ENCODE measurements around the gene KCNC1.

The KCNC1 gene
- total RNA-seq, result 0 to 0.04 reads per million in 2 experiments

GRCh38 chr11:17734418-17734911, at the start of gene KCNC1:
TSS of gene KCNC1 (plus strand) at chr11:17734781. CDS start at chr11:17736003, 1,222 bp downstream.
- DNase-seq (ENCODE audit: low read depth), result no peak

- DNase-seq (ENCODE audit: low read depth), result no peak
Observed at GRCh38 chr11:17686231-17686980, 48.2 kb upstream of the KCNC1 start.

- DNase-seq (ENCODE audit: low read depth), result no peak
Observed at GRCh38 chr11:17687946-17688670, 46.5 kb upstream of the KCNC1 start.

GRCh38 chr11:17691550-17691949, 43.0 kb upstream of the KCNC1 start:
- DNase-seq (ENCODE audit: low read depth), result no peak

- no peak for DNase-seq (ENCODE audit: low read depth)
Observed at GRCh38 chr11:17691976-17692375, 42.6 kb upstream of the KCNC1 start.

- DNase-seq (ENCODE audit: low read depth), result no peak
Observed at GRCh38 chr11:17692931-17693330, 41.6 kb upstream of the KCNC1 start.

- DNase-seq (ENCODE audit: low read depth), result no peak
Observed at GRCh38 chr11:17693531-17693930, 41.0 kb upstream of the KCNC1 start.

GRCh38 chr11:17694494-17695110, 40.0 kb upstream of the KCNC1 start:
- DNase-seq (ENCODE audit: low read depth), result no peak

- no peak for DNase-seq (ENCODE audit: low read depth)
Observed at GRCh38 chr11:17695454-17696441, 38.8 kb upstream of the KCNC1 start.

- no peak for DNase-seq (ENCODE audit: low read depth)
Observed at GRCh38 chr11:17696741-17697140, 37.8 kb upstream of the KCNC1 start.

- DNase-seq (ENCODE audit: low read depth), result no peak
Observed at GRCh38 chr11:17697175-17697949, 37.2 kb upstream of the KCNC1 start.

- DNase-seq (ENCODE audit: low read depth), result no peak
Observed at GRCh38 chr11:17699147-17700114, 35.1 kb upstream of the KCNC1 start.

GRCh38 chr11:17700991-17701390, 33.6 kb upstream of the KCNC1 start:
- no peak for DNase-seq (ENCODE audit: low read depth)

- no peak for DNase-seq (ENCODE audit: low read depth)
Observed at GRCh38 chr11:17702876-17703275, 31.7 kb upstream of the KCNC1 start.

GRCh38 chr11:17703951-17704350, 30.6 kb upstream of the KCNC1 start:
- DNase-seq (ENCODE audit: low read depth), result no peak

GRCh38 chr11:17707830-17708229, 26.8 kb upstream of the KCNC1 start:
- no peak for DNase-seq (ENCODE audit: low read depth)

- no peak for DNase-seq (ENCODE audit: low read depth)
Observed at GRCh38 chr11:17711836-17712235, 22.7 kb upstream of the KCNC1 start.

- no peak for DNase-seq (ENCODE audit: low read depth)
Observed at GRCh38 chr11:17713851-17714250, 20.7 kb upstream of the KCNC1 start.

GRCh38 chr11:17714356-17714854, 20.2 kb upstream of the KCNC1 start:
- DNase-seq (ENCODE audit: low read depth), result no peak
